WTC11 (cell line): ENCODE measurements around the gene DENND4B. TPM values are rescaled to one million over a fixed set of nuclear protein-coding genes. Genes with fewer than 3 reads are reported as not detected.
A peak's percentile ranks its signal among the peaks of the same experiment; 100 is the strongest.

Experiments
- ATAC-seq: fragments of 200-7000 bp; cut with Tn5 transposase; 2 replicates; pipeline ENCODE4 v1.10.0; 2021; ENCODE audit warnings: mild to moderate bottlenecking, moderate library complexity
- CTCF ChIA-PET: fragments of 300-600 bp; sonication (Branson Sonifier 250); formaldehyde crosslinking; loops from one replicate; lab custom pipeline; 2021; ENCODE audit warnings: antibody characterized with exemption; lab: Charles Lee
- POLR2A ChIA-PET: fragments of 350-600 bp; sonication (Branson Sonifier 250); formaldehyde crosslinking; loops from one replicate; lab custom pipeline; 2021; ENCODE audit warnings: antibody characterized with exemption; lab: Charles Lee
- DNase-seq: peaks from one replicate; pipeline ENCODE4 v3.0.0; 2021; ENCODE audit warnings: low spot score
- H3K27ac Mint-ChIP-seq: 2 replicates; pipeline ENCODE4 v1.8.0; 2021; ENCODE audit warnings: mixed read lengths
- H3K27me3 Mint-ChIP-seq: 2 replicates; pipeline ENCODE4 v1.8.0; 2021; ENCODE audit warnings: low read depth, mild to moderate bottlenecking, moderate library complexity, mixed read lengths
- H3K36me3 Mint-ChIP-seq: 2 replicates; pipeline ENCODE4 v1.8.0; 2021; ENCODE audit warnings: mixed read lengths
- H3K4me1 Mint-ChIP-seq: 2 replicates; pipeline ENCODE4 v1.8.0; 2022; ENCODE audit warnings: mixed read lengths
- H3K4me3 Mint-ChIP-seq: 2 replicates; pipeline ENCODE4 v1.8.0; 2021; ENCODE audit warnings: mild to moderate bottlenecking, moderate library complexity, mixed read lengths
- H3K9me3 Mint-ChIP-seq: 2 replicates; pipeline ENCODE4 v1.8.0; 2021; ENCODE audit warnings: mixed read lengths
- ATF2 ChIP-seq: sonication (generic); formaldehyde crosslinking; IDR thresholded peaks from 2 replicates; pipeline ENCODE4 v1.8.1; 2022; ENCODE audit warnings: low read depth, missing genetic modification reagents, borderline replicate concordance
- CBFB ChIP-seq: sonication (generic); formaldehyde crosslinking; IDR thresholded peaks from 2 replicates; pipeline ENCODE4 v1.8.1; 2022; ENCODE audit warnings: mild to moderate bottlenecking, low read depth, missing genetic modification reagents
- ELF4 ChIP-seq: sonication (generic); formaldehyde crosslinking; IDR thresholded peaks from 2 replicates; pipeline ENCODE4 v1.8.1; 2022; ENCODE audit warnings: low read depth, mild to moderate bottlenecking, moderate library complexity, missing genetic modification reagents
- HMGA2 ChIP-seq: fragments of 250-450 bp; sonication (Bioruptor Pico); IDR thresholded peaks from 2 replicates; pipeline ENCODE4 v1.4.0; 2021; ENCODE audit warnings: mild to moderate bottlenecking, moderate library complexity
- OVOL2 ChIP-seq: fragments of 250-450 bp; sonication (Bioruptor Pico); IDR thresholded peaks from 2 replicates; pipeline ENCODE4 v1.9.0; 2021; ENCODE audit warnings: mild to moderate bottlenecking, borderline replicate concordance
- PRDM15 ChIP-seq: sonication (generic); formaldehyde crosslinking; IDR thresholded peaks from 2 replicates; pipeline ENCODE4 v1.8.0; 2022; ENCODE audit warnings: missing genetic modification reagents
- PREB ChIP-seq: sonication (generic); formaldehyde crosslinking; IDR thresholded peaks from 2 replicates; pipeline ENCODE4 v1.8.1; 2022; ENCODE audit warnings: mild to moderate bottlenecking, missing genetic modification reagents, moderate library complexity, borderline replicate concordance
- RELA ChIP-seq: sonication (generic); formaldehyde crosslinking; IDR thresholded peaks from 2 replicates; pipeline ENCODE4 v1.8.1; 2022; ENCODE audit warnings: missing genetic modification reagents, mild to moderate bottlenecking, borderline replicate concordance
- RORB ChIP-seq: fragments of 250-450 bp; sonication (Bioruptor Pico); IDR thresholded peaks from 2 replicates; pipeline ENCODE4 v1.9.0; 2021; ENCODE audit warnings: mild to moderate bottlenecking
- STAT6 ChIP-seq: sonication (generic); formaldehyde crosslinking; conservative IDR thresholded peaks from 2 replicates; pipeline ENCODE4 v1.8.1; 2023; ENCODE audit warnings: mild to moderate bottlenecking, low read depth, missing genetic modification reagents, moderate library complexity
- TCF7 ChIP-seq: sonication (generic); formaldehyde crosslinking; IDR thresholded peaks from 2 replicates; pipeline ENCODE4 v1.8.0; 2022; ENCODE audit warnings: mild to moderate bottlenecking, low read depth, missing genetic modification reagents, moderate library complexity
- ZMAT4 ChIP-seq: fragments of 250-450 bp; sonication (Bioruptor Pico); IDR thresholded peaks from 2 replicates; pipeline ENCODE4 v1.9.0; 2021; ENCODE audit warnings: mild to moderate bottlenecking
- ZNF281 ChIP-seq: sonication (generic); formaldehyde crosslinking; IDR thresholded peaks from 2 replicates; pipeline ENCODE4 v1.8.0; 2023; ENCODE audit warnings: mild to moderate bottlenecking, missing genetic modification reagents
- ZNF317 ChIP-seq: sonication (generic); formaldehyde crosslinking; IDR thresholded peaks from 2 replicates; pipeline ENCODE4 v1.8.1; 2023; ENCODE audit warnings: low read depth, mild to moderate bottlenecking, moderate library complexity, missing genetic modification reagents, borderline replicate concordance
- ZNF416 ChIP-seq: fragments of 250-450 bp; sonication (Bioruptor Pico); IDR thresholded peaks from 2 replicates; pipeline ENCODE4 v1.9.0; 2021; ENCODE audit warnings: mild to moderate bottlenecking, inconsistent platforms
- ZNF532 ChIP-seq: fragments of 250-450 bp; sonication (Bioruptor Pico); IDR thresholded peaks from 2 replicates; pipeline ENCODE4 v1.9.0; 2021; ENCODE audit warnings: mild to moderate bottlenecking, borderline replicate concordance
- ZNF671 ChIP-seq: fragments of 250-450 bp; sonication (Bioruptor Pico); IDR thresholded peaks from 2 replicates; pipeline ENCODE4 v1.8.0; 2021; ENCODE audit warnings: mild to moderate bottlenecking
- total RNA-seq: library from RNA; stranded (reverse); gene quantifications from 3 replicates; pipeline ENCODE4 v1.2.3, GENCODE V29; 2021

The DENND4B gene
- total RNA-seq, 1 experiment from 2014 or later: 93.1 TPM

GRCh38 chr1:153963030-153963849, 16.7 kb upstream of the DENND4B start, which contains the start of gene SLC39A1:
Gene SLC39A1 (minus strand): TSS chr1:153963537. CDS start chr1:153962715, 822 bp downstream.
- Mint-ChIP-seq H3K27me3 (no peaks in the 10 kb centered on the region), H3K4me3 (peak within 1 kb of the TSS; percentile 92), H3K27ac (peak within 1 kb of the TSS; percentile 100), H3K4me1 (peaks cover 58% of the 10 kb centered on the region), H3K36me3 (peaks cover 34% of the 10 kb centered on the region), H3K9me3 (peaks cover 5% of the 10 kb centered on the region)
- ATAC-seq: peak; percentile 61
- DNase-seq: peak; percentile 100
- POLR2A ChIA-PET: interaction anchor here (0.5 to 2.9 kb wide), 15 partner anchors 9 to 188 kb away, joined by 3 to 24 read pairs (median 5); partner anchors contain the start of genes DENND4B, GATAD2B, JTB and RAB13
- CTCF ChIA-PET: interaction anchor here (0.7 to 3.0 kb wide), 8 partner anchors 14 to 188 kb away, joined by 3 to 27 read pairs (median 4); partner anchors contain the start of genes DENND4B, JTB, RAB13 and SLC27A3
- TF ChIP-seq ZMAT4 (CRISPR knock-in tag) (no peak), TCF7 (CRISPR knock-in tag) (no peak), CBFB (CRISPR knock-in tag) (no peak), RELA (CRISPR knock-in tag) (no peak), RORB (CRISPR knock-in tag) (no peak), STAT6 (CRISPR knock-in tag) (no peak), ZNF532 (CRISPR knock-in tag) (no peak), ZNF671 (no peak), PRDM15 (CRISPR knock-in tag) (0 out of 2 replicates have a peak, but pooled peaks have one; percentile 10), PREB (CRISPR knock-in tag) (no peak), ATF2 (CRISPR knock-in tag) (no peak), ZNF416 (no peak), ZNF317 (no peak), ELF4 (CRISPR knock-in tag) (no peak), HMGA2 (no peak), ZNF281 (CRISPR knock-in tag) (peak; percentile 49; the same call in 1 of the 2 replicates), OVOL2 (CRISPR knock-in tag) (no peak)
